Measurements from ENCODE around the gene CRISP3. TPM values are rescaled to one million over a fixed set of nuclear protein-coding genes. Genes with fewer than 3 reads are reported as not detected.
"Not testable (repeated sequence)": the region's sequence is repeated elsewhere in the genome, so short reads cannot be mapped to it uniquely, and the experiment has no call there.

CRISP3 gene, protein sequence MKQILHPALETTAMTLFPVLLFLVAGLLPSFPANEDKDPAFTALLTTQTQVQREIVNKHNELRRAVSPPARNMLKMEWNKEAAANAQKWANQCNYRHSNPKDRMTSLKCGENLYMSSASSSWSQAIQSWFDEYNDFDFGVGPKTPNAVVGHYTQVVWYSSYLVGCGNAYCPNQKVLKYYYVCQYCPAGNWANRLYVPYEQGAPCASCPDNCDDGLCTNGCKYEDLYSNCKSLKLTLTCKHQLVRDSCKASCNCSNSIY
- total RNA-seq, result not detected
- long read RNA-seq, result 0 reads

DNA sequence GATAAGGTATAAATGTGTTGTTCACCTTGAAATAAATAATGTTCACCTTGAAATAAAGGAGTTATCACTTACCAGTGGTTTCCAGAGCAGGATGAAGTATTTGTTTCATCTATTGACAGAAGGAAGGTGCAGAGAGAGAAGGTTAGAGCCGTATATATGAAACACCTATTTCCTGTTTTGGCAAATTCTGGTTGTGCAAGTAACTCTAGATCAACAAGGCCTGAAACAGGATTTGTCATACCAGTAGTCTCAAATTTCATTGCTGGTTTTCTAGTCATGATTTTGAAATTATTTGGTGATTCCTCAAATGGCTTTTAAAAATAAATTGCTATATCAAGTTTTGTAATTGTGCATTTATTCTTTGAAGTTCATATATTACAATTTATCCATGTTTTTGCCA lies at the start of gene CRISP3:
Gene CRISP3, minus strand, starts transcription at position 130 of the 400 bp plus-strand sequence. Its CDS starts 21 bp downstream, at position 109.
- DNase-seq (no peak), ATAC-seq (no peak)
- intact Hi-C loops (cut with DNase I), result no loop called here

DNA sequence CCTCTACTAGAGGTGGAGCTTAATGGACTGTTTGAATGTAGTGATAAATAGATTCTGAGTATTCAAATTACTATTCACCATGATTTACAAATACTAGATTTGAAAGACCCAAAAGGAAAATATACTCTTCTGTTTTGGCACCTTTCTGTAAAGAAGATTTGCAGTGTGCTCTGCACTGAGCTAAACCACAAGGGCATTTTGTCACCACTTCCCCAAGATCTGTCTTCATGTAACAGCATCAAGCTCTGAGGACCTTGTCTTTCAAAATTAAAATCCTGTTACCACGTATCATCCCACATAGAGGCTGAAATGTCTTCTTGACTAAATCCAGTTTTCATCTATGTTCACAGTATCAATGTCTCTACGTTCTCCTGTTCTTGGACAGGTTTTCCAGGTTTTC lies 46.2 kb upstream of the CRISP3 start:
- intact Hi-C loops (cut with DNase I), result no loop called here
- ATAC-seq (no peak), DNase-seq (no peak)

DNA sequence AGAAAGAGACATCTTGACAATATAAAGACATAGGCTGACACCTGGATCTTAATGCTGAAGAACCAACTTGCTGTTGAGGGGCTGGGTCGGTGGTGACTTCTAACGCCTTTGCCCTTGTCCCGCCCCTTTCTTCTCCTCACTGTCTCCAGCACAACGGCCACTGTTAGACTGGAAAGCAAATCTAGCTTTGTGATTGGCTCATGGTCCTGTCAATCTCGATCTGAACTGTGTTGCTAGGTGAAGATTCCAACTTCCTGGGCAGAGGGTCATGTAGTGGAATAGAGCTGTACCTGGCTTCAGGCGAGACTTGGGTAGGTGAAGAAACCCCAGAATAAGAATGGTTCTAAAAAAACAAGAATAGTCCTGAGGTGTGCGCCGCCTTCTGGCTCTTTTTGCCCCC lies 43.0 kb upstream of the CRISP3 start, which contains the start of gene PGK2:
Gene PGK2, minus strand, starts transcription at position 110 of the 400 bp plus-strand sequence. Its CDS starts 98 bp downstream, at position 12.
- ATAC-seq (no peak), DNase-seq (no peak)
- intact Hi-C loops (cut with DNase I), result no loop called here

DNA sequence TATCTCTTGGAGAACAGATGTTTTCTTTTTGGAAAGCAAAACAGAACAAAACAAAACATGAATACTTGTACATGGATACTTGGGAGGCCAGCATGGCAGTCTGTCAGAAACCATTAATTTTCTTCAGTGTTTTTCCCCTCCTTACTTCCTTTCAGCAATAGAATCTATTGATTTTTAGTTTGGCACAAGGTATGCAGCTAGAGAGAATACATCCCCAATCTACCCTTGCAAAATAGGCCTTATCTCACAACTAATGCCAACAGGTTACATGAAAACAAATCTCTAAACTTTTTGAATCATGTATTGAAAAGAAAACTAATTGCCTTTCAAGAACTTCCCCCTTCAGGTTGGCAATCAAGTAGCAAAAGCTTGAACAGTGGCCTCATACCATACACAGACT lies 40.1 kb upstream of the CRISP3 start:
- no peak for DNase-seq
- no peak for ATAC-seq
- intact Hi-C loops (cut with DNase I), result no loop called here

DNA sequence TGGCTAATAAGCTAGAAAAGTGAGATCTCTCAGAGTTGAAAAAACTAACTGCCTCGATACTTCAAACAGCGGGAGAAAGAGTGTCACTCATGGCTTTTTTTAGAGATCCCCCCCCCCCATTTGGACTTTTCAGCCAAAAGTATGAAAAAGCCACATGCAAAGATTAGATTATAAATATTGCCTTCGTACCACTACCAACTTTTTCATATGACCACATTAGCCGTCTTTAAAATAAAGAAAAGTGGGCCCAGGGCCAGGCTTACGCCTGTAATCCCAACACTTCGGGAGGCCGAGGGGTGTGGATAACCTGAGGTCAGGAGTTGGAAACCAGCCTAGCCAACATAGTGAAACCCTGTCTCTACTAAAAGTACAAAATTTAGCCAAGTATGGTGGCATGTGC lies 38.5 kb upstream of the CRISP3 start:
- ATAC-seq, result no peak
- DNase-seq, result no peak
- intact Hi-C loops (cut with DNase I), result no loop called here

DNA sequence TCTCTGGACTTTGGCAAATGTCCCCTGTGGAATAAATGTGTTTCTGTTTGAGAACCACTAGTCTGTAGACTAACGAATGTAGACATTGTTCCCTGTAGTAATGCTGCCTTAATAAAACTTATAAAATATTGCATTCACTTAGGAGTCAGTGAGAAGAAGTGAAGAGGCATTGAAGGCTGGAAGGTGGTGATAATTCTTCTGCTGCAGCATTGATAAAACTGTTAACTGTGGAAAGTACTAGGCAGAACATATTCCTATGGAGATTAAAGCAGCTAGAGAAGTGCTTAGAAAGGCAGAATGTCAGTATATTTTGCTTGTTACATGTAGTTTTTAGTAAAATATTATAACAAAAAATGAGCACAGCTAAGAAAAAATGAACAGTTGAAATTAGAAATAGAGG lies 38.1 kb upstream of the CRISP3 start:
- ATAC-seq, result no peak
- intact Hi-C loops (cut with DNase I), result no loop called here

DNA sequence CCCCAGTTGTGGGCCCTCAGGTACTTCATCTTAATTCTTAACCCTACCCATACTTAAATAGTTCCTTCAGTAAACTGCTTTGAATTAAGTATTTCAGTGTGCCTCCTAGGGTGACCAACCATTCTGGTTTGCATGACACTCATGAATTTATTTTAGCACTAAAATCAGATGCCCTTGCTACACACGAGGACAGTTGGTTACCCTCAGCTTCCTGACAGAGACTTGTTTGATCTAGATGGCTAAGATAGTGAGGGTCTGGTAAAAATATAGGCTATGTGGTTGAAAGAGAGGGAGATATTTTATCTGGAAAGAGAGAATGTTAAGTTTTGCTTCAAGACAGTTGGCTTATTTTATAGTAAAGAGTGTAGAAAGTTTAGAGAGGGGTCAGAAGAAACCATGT lies 32.3 kb upstream of the CRISP3 start:
- intact Hi-C loops (cut with DNase I), result no loop called here
- ATAC-seq (no peak), DNase-seq (no peak)

More for the DNA sequence above, 38.1 kb upstream of the CRISP3 start:
- no peak for DNase-seq

DNA sequence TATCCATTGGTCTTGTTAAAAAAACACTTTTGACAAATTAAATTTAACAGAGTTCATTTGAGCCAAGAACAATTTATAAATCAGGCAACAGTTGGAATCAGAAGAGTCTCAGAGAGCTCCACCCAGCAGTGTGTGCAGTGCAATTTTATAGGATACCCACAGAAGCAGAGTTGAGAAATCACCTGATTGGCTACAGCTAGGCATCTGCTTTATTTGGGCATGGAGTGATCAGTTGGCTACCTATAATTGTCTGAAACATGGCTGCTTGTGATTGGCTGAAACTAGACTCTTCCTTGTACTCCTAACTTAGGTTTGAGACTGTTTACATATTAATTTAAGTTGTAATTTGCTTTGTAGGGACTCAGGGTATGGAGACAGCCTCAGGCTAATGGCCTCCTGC lies 30.9 kb upstream of the CRISP3 start:
- ATAC-seq (no peak), DNase-seq (no peak)
- intact Hi-C loops (cut with DNase I), result no loop called here

DNA sequence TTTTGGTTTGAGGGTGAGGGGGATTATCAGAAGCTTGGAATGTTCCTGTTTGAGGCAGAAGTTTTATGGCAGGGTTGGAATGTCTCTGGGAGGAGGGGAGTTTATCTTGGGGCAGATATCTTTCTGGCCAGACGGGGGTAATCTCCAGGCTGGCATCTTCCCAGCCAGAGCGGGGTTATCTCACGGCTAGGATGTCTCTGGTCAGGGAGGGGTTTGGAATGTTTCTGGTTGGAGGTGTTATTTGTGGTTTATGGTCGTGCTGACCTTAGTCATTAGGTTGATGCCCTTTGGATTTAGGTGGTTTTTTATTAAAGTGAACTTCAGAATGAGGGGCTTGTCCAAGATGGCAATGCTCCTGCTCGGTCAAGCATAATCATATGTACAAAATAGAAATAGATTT lies 28.1 kb upstream of the CRISP3 start:
- DNase-seq (no peak), ATAC-seq (no peak)
- intact Hi-C loops (cut with DNase I), result no loop called here

DNA sequence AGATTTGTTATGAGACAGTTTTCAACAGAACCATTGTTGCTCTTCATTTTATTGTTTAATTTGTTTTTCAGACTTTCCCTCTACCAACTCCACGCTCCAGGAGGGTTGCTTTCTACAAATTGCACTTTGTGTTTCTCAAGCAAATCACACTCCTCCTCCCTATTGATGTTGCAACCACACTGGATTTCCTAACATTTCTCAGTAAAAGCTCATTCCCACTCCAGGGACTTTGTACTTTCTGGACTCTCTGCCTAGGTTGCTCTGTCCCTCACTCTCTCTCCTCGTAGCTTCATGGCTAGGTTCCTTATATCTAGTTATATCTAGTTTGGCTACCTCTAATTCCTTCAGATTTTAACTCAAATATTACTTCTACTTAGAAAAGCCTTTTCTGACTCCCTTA lies 22.6 kb upstream of the CRISP3 start:
- no peak for DNase-seq
- ATAC-seq, result peak in 1 of 2 donors; percentile 59
- intact Hi-C loops (cut with DNase I), result no loop called here

DNA sequence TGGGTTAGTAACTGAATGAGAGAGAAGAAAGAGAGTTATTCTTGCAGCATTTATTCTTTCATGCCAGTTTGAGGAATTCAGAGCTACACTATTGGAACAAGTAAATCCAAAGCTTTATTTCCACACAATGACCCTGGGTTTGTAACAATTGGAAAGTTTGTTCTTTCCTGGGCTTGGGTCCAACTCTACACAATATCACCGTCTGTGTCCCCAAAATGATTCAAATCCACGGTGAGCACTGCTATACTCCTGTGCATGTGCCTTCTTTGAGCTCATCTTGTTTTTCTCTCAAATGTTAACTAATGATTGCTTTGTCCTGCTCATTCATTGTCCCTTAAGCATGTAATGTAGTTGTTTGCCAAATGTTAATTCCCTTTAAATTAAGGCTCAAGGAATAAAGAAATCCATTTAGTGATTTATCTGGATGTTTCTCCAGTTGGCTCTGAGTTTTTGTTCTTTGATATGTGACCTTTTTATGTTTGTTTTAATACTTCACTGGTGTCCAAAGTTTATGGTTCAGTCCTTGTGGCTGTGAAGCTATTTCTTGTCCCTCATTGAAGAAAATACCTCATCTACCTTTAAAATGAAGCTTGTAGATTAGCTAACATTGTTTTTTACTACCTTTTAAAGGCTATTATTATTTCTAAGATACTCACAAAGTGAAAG lies 20.5 kb upstream of the CRISP3 start:
- intact Hi-C loops (cut with DNase I), result no loop called here

DNA sequence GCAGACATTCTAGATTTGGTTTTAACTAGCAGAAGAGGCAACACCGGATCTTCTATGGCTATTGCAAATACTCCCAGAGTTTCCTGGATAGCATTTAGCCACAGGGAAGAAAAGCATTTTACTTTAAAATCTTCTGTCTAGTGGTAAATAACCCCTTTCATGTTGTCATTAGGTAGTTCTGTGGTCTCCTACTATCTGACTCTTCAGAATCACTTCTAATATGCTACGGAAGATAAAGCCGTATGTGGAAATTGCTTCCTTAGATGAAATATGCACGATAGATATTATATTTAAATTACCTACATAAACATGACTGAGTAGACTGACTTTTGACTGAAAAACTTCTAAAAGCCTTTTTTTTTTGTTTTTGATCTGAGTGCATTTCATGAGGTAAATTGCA lies 759 bp downstream of the CRISP3 start:
- no peak for DNase-seq
- intact Hi-C loops (cut with DNase I), result no loop called here
- no peak for ATAC-seq

More for the DNA sequence above, 20.5 kb upstream of the CRISP3 start:
- DNase-seq, result no peak
- ATAC-seq, result no peak

DNA sequence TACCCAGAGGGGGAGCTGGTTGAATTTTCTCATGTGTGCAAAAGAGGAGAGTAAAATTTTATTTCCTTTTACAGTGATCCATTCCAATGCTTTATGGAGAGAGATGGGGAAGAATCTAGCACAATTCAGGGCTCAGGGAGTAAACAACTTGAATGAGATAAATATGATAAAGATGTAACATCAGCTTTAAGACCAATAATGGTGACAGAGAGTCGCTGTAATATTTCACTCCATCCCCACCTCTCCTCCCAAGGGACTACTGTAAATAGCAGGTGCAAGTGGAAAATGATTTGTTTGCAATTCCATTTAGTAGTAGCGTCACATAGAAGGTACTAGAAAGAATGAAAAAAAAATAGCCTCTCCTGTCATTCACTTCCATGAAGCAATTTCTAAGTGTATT lies 4.8 kb downstream of the CRISP3 start:
- intact Hi-C loops (cut with DNase I), result no loop called here
- ATAC-seq (no peak), DNase-seq (no peak)

DNA sequence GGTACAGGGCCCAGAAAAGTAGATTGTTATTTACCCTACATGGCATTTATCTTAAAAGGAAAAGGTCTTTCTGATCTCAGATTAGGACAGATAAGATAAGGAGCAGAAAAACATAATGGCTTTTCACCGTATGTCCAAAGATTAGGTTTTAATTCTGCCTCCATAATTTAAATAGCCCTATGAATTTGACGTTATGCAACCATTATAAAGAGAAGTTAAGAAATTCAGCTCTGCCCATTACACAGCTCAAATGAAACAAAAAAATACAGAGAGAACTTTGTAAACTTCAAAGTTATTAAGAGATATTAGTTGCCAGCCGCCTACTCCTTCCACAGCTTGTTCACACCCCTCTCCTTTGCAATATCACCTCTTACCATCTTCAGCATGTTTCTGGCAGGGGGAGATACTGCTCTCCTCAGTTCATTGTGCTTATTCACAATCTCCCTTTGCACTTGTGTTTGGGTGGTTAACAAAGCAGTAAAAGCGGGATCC lies 8.1 kb downstream of the CRISP3 start:
- DNase-seq, result no peak
- intact Hi-C loops (cut with DNase I), result no loop called here
- no peak for ATAC-seq

DNA sequence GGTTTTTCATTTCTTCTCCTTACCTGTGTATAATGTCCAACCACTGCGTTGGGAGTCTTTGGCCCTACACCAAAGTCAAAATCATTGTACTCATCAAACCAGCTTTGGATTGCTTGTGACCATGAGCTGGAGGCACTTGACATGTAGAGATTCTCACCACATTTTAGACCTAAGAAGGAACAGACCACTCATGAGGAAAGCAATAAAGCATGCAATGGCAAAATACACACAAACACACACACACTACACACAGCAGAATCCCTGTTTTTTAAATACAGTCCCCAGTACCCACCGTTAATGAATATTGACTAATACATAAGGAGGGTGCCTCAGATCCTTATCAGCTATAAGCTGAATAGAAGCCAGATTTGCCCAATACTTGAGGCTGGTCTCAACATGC lies 10.5 kb downstream of the CRISP3 start:
- intact Hi-C loops (cut with DNase I), result no loop called here
- ATAC-seq (no peak), DNase-seq (no peak)

DNA sequence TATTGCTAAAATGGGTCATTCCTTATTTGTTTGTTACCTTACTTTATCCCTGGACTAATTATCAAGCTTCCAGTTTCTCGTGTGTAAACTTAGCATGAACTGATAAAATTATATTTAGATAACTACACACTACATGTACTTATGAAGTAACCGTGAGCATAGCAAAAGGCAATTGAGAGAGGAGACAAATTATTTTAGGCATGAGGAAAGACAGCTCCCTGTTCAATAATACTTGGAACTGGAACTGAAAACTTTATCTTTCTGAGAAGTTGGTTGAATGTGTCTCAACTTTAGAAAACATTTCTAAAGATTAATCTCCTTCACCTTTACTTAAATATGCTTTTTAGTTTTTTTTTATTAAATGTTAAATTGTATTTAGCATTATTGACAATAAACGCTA lies 11.4 kb downstream of the CRISP3 start:
- ATAC-seq (no peak), DNase-seq (no peak)
- intact Hi-C loops (cut with DNase I), result no loop called here

DNA sequence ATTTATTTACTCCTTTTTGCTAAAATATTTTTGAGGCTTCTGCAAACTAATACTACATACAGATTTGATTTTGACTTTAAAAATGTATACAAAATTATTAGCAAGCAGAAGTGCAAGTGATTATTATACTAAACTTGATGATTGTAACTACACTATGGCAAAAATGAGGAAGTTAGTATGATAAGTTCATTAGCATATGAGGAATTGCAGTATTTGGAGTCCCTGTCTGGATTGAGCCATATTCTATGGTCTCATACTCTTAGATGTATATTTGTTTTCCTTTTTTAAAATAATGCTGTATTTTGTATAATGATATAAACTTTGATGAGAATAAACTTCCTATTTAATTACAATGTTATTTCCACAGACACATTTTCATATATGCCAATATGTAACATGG lies 13.9 kb downstream of the CRISP3 start:
- DNase-seq (no peak), ATAC-seq (no peak)
- intact Hi-C loops (cut with DNase I), result no loop called here

DNA sequence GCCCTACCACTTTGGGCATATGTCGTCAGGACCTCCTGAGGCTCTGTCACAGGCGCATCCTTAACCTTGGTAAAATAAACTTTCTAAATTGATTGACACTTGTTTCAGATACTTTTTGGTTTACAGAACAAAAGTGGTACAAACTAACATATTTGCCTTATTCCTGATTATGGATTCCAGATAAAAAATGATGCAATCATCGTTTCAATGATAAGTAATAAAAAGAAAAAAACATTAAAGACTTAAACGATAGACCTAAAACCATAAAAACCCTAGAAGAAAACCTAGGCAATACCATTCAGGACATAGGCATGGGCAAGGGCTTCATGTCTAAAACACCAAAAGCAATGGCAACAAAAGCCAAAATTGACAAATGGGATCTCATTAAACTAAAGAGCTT lies 20.3 kb downstream of the CRISP3 start:
- ATAC-seq; DNase-seq; intact Hi-C loops (cut with DNase I): not testable (repeated sequence)

DNA sequence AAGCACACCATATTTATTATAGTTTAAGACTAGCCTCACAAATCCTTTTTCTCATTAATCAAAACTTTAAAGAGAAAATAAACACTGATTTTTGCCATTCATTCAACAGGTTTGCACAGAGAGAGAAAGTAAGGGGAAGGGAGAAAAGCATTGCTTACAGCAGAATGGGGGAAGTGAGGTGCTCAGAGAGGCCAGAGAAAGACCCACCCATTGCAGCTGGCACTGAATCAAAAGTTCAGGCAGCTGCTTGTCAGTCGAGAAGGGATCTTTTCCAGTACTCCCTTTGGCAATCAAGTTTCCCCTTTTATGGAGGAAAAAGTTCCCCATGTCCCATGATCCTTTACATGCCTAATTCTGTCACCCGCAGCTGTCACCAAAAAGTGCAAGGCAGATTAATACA lies 22.9 kb downstream of the CRISP3 start:
- no peak for DNase-seq
- ATAC-seq, result no peak
- intact Hi-C loops (cut with DNase I), result no loop called here

DNA sequence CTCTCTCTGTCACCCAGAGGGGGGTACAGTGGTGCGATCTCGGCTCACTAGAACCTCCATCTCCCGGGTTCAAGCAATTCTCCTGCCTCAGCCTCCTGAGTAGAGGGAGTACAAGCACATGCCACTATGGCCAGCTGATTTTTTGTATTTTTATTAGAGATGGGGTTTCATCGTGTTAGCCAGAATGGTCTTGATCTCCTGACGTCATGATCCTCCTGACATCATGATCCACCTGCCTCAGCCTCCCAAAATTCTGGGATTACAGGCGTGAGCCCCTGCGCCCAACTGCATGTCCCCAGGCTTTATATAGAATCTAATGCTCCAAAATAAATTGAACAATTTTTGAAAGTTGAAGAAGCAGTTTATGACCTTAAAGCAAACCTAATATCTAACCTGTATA lies 23.8 kb downstream of the CRISP3 start:
- intact Hi-C loops (cut with DNase I), result no loop called here
- ATAC-seq, result no peak
- no peak for DNase-seq

DNA sequence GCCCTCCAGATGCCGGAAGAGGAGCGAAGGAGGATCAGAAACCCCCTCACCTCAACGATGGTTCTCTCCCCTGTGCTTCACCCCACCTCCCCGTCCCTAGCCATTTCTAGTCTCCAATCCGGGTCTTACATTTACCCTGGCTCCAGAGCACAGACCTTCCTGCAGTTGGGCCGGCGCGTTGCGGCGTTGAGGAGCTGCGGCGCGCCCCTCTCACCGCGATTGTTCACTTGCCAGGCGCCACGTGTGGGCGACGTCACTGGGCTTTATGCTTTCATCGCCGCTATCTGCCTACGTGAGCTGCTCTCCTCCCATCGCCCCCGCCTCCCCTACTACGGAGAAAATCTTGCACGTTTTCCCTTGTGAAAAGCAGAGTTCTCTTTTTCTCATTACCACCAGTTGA lies 30.8 kb downstream of the CRISP3 start, which contains the start of gene CRISP2:
Gene CRISP2, minus strand, starts transcription at position 198 of the 400 bp plus-strand sequence. CDS start 4,347 bp downstream, outside the sequence.
- no peak for DNase-seq

More for the DNA sequence above, 30.8 kb downstream of the CRISP3 start, which contains the start of gene CRISP2:
- intact Hi-C loops (cut with DNase I), result no loop called here
- no peak for ATAC-seq

Data from left cardiac atrium (tissue), 4 donors.